Cardiac fibroblast (primary cell): ENCODE measurements around the gene GPR155.
"Not testable (repeated sequence)": the region's sequence is repeated elsewhere in the genome, so short reads cannot be mapped to it uniquely, and the experiment has no call there.

ENCODE experiments used
- DNase-seq, 2 donors: peaks; one replicate each; pipeline versions ENCODE4 v3.0.0 to v3.0.0-alpha.2; 2010; ENCODE audit warnings: low read depth in 2 of 2
- H3K4me3 ChIP-seq, 2 donors: replicated peaks in 1 of 2; 1 replicate in 1 of 2; 2 replicates in 1 of 2; pipeline ENCODE4 v1.5.1; 2011; ENCODE audit warnings: low read depth in 2 of 2, low read length in 2 of 2, mild to moderate bottlenecking in 2 of 2, moderate library complexity in 1 of 2
- CTCF ChIP-seq: IDR thresholded peaks from one replicate; pipeline ENCODE4 v1.5.1; 2011; ENCODE audit warnings: low read depth, mild to moderate bottlenecking, low read length, inconsistent platforms

Gene GPR155

DNA sequence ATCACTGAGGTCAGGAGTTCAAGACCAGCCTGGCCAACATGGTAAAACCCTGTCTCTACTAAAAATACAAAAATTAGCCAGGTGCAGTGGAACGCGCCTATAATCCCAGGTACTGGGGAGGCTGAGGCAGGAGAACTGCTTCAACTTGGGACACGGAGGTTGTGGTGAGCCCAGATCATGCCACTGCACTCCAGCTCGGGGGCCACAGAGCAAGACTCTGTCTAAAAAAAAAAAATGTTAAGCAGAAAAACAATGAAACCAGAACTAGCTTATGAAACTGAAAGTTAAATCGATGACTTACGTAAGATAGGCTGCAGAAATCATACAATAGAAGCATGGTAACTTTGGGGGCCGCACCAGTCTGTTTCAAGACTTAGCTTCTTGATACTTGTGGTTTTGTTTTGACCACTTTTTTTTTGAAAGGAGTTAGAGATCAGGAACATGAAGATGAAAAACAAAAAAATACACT, 6.2 kb upstream of the GPR155 start:
- DNase-seq: no peak
- H3K4me3 ChIP-seq: no peak overlapping the region
- no peak for TF ChIP-seq CTCF

- DNase-seq: no peak
- TF ChIP-seq CTCF: no peak
- H3K4me3 ChIP-seq: no peak overlapping the region
Observed at GRCh38 chr2:174491947-174492346, 5.1 kb upstream of the GPR155 start.

- DNase-seq: no peak
- no peak overlapping the region for H3K4me3 ChIP-seq
- no peak for TF ChIP-seq CTCF
Observed at GRCh38 chr2:174490051-174490450, 3.2 kb upstream of the GPR155 start.

- H3K4me3 ChIP-seq, DNase-seq: not testable (repeated sequence)
Observed at GRCh38 chr2:174489520-174489919, 2.7 kb upstream of the GPR155 start.

GRCh38 chr2:174487820-174488162, 962 bp upstream of the GPR155 start:
- peak overlapping the region in 1 of 2 donors; percentile 61 for H3K4me3 ChIP-seq
- no peak for DNase-seq
- no peak for TF ChIP-seq CTCF

- H3K4me3 ChIP-seq: peak overlapping the region; percentile 85 to 86
- peak; percentile 98 to 99 for DNase-seq
- no peak for TF ChIP-seq CTCF
Observed at GRCh38 chr2:174487108-174487819, 435 bp upstream of the GPR155 start.

- peak; percentile 27 to 38 for DNase-seq
- peak overlapping the region; percentile 85 to 86 for H3K4me3 ChIP-seq
- TF ChIP-seq CTCF: no peak
Observed at GRCh38 chr2:174485788-174486562, 854 bp downstream of the GPR155 start.

- not testable (repeated sequence) for H3K4me3 ChIP-seq, DNase-seq
Observed at GRCh38 chr2:174485045-174485444, 1.8 kb downstream of the GPR155 start.
